HG03378 (cell line): Measurements from ENCODE around the gene SUMO1.
"Not testable (repeated sequence)": the region's sequence is repeated elsewhere in the genome, so short reads cannot be mapped to it uniquely, and the experiment has no call there.

ENCODE experiments used
- ATAC-seq: cut with Tn5 transposase; IDR thresholded peaks from one replicate; pipeline ENCODE4 v1.9.1; 2021; ENCODE audit warnings: mild to moderate bottlenecking, moderate library complexity; ENCODE audit not compliant: unreplicated experiment

SUMO1 gene

DNA sequence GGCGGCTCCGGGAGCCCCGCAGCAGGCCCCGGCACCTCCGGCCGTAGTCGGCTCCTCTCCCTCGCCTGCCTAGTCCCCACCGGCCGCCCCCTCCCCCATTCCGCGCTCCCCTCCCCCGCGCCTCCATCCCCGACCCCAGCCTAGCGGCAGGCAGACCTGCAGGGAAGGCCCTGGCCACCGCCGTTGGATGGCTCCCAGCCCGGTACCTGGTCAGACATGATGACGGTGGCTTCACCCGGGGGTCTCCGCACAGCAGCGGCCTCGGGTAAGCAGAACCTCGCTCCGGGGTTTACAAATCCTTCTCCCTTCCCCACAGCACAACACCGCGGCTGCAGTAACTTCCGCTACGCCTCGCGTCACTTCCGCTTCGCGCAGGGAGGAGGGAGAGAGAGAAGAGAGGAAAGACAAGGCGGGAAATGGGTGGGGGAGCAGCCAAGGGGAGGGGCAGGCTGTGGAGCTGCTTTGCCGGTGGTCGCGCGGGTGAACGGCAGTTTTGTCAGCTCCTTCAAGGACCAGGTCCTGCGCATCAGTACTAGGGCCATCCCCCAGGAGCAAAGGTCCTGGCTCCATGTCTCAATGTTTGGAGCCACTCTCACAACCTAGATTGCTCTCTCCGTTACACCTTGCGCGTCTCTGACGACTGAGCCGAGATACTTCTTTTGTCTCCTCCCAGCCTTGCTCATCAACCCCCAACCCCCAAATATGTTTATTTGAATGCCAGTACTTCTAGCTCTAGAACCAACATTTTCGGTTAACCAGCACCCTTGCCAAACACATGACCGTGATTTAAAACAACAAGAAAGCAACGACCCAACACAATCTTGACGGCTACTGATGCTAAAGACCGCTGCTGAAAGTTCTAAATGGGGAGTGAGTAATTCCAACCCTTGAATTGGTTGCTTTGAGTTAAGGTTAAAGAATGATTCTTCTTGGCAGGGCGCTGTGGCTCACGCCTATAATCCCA lies at the start of gene SUMO1:
TSS of gene SUMO1 (minus strand) at position 364 of the 964 bp plus-strand sequence. CDS start at position 218, 146 bp downstream.
- ATAC-seq = peak; percentile 89

DNA sequence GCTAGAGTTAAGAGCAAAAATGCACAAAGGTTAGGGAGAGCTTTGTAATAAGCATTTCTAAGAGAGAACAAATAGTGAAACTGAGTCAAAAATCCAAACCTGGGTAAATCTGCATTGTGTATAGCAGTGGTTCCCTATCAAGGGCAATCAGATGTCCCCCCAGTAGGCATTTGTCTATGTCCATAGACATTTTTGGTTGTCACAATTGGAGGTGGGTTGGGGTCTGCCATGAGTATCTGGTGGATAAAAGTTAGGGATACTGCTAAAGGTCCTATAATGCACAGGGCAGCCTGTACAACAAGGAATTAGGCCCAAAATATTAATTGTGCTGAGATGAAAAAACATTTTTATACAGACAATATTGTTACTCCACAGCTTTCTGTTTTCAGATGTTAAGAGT lies 48.2 kb upstream of the SUMO1 start:
- ATAC-seq = no peak

DNA sequence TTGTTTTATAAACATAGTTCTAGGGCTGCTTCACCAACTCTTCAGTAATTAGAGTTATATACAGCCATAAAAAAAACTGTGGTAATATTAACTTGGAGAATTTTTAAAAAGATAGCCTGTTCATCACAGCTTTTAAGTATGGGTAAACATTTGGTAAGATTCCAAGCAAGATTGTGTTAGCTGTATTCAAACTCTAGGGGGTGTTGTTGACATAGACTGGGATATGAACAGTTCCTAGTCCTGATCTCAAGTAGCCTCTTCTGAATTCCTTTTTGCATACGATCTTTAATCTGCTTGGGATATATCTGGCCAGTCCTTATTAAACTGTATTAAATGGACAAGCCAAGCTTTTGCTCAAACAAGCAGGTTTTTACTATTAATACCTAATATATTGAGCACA lies 40.5 kb upstream of the SUMO1 start:
- ATAC-seq = no peak

DNA sequence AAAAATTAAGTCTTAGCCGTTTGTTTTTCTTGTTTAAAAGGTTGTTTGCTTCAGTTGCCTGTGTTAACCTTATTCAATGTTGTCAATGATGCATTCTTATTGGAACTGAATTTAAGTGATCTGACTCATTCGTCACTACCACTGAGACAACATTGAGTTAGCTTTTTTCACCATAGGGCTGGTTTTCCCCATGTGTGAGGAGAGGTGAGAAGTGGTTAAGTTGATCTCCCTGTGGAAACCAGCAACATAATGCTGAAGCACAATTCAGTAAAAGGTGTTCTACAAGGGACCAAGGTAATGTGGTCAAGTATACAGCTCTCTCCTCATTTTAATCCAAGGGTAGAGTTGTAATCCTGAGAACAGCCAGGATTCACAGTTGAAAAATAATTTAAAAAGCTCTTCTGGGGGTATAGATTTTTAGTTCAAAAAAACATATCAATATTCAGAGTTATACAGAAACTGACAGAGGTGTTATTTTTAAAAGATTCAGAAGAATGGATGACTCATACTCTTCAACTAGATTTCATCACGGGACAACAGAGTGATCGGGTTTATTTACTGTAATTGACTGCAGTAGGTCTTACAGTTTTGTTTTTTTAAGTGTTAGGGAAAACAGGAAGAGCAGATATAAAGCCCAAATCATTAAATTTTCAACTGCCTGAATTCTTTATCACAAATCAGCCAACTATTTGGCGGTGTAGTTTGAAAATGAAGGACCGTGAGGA lies 39.8 kb upstream of the SUMO1 start:
- ATAC-seq = peak; percentile 66

DNA sequence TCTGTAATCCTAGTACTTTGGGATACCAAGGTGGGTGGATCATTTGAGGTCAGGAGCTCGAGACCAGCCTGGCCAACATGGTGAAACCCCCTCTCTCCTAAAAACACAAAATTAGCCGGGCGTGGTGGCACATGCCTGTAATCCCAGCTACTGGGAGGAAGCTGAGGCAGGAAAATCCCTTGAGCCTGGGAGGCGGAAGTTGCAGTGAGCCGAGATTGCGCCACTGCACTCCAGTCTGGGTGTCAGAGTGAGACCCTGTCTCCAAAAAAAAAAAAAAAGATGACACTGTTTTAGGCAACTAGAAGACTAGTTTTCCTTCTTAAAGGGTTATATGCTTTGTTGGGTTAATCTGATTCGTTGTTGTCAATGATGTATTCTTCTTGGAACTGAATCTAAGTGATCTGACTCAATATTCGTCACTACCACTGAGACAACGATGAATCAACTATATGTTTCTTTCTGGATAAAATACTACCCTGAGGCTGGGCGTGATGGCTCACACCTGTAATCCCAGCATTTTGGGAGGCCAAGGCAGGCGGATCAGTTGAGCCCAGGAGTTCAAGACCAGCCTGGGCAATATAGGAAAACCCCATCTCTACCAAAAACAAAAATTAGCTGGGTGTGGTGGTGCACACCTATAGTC lies 37.8 kb upstream of the SUMO1 start:
- not testable (repeated sequence) for ATAC-seq

DNA sequence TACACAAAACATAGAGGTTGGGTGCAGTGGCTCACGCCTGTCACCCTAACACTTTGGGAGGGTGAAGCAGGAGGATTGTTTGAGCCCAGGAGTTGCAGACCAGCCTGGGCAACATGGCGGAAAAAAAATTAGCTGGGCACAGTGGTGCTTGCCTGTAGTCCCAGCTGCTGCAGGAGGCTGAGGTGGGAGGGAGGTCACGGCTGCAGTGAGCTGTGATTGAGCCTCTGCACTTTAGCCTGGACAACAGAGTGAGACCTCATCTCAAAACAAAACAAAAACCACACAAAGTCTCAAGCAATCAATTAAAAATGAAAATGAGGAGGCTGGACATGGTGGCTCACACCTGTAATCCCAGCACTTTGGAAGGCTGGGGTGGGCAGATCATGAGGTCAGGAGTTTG lies 32.1 kb upstream of the SUMO1 start:
- no peak for ATAC-seq

DNA sequence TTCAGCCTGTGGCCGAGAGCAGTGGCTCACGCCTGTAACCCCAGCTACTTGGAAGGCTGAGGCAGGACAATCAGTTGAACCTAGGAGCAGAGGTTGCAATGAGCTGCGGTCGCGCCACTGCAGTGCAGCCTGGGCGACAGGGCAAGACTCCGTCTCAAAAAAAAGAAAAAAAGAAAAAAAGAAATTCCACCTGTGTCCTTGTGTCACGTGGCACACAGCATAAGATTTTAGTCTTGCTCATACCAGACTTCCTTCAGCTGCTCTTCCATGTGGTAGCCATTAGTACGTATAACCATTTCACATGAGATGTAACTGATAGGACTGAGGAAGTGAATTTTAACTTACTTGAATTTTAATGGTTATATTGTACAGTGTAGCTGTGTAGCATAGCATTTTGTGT lies 31.2 kb upstream of the SUMO1 start:
- ATAC-seq = no peak

DNA sequence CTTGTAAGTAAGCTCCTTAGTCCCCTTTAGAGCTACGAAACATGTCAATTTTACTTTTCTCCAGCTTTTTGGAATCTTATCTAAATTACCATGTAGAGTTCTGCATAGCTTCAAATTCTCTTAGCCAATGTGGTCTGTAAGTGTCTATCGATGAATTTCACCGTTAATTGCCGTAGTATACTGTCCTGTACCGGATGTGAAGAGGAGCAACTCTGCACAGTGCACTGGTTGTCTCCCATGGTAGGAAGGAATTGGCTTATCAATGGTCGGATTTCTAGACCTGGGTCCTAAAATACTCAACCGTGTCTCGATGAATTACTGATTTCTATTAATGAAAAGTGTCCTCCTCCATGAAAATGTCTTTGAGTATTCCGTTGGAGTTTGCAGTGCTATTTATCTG lies 29.1 kb upstream of the SUMO1 start:
- ATAC-seq = no peak

DNA sequence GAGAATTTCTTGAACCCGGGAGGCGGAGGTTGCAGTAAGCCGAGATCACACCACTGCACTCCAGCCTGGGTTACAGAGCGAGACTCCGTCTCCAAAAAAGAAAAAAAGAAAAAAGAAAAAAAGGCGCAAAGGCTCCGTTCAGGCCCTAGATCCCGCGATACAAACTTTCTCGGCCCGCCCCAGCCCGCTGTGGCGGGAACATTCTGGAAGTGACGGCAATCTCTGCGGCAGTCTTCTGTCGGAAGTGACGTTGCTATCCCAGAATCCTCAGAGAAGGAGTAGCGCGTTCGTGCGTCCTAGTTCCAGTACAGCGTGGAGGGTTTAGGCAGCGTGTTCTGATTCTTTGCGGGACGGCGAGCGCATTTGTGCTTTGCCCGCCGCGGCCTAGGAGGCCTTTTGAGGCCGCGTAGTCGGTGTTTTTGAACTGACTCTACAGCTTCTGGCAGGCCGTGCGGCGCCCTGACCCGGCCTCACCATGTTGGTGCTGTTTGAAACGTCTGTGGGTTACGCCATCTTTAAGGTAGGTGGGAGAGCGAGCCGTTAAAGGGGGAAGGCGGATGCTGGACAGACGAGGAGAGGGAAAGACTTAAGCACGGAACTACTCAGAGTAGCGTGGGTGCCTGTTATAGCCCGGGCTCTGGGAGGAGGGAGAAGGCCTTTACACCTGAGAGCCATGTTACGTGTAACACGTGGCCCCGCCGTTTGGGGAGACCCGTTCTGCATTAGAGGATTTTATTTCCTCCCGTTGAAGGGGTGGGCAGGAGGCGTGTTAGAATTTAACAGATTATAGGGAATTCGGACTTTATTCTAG lies 27.3 kb upstream of the SUMO1 start, which contains the start of gene NOP58:
TSS of gene NOP58 (plus strand) at position 297 of the 811 bp plus-strand sequence. CDS start at position 476, 179 bp downstream.
- peak; percentile 86 for ATAC-seq

DNA sequence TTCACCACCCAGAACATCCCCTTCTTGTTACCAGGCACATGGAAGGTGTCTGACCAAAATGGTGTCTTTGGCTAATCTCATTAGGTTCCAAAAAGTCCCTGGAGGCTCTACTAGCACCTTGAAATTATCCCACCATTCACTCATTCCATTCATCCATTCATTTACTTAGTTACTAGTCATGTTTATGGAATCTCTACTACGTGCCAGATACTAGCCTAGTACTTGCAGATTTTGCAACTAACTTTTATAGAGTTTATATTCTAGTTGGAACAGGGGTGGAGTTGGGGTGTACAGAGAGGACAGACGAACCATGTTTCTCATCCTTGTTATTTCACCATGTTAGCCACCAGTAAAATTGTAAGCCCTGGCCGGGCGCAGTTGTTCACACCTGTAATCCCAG lies 23.1 kb upstream of the SUMO1 start:
- ATAC-seq = no peak

DNA sequence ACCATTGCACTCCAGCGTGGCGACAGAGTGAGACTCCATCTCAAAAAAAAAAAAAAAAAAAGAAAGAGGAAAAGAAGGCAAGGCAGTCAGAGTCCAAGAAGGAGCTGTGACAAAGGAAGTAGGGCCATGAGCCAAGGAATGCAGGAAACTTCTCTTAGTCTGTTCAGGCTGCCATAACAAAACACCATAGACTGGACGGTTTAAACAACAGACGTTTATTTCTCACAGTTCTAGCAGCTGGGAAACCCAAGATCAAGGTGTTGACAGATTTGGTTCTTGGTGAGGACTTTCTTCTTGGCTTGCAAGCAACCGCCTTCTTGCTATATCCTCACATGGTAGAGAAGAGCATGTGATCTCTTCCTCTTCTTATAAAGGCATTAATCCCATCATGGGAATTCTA lies 13.1 kb upstream of the SUMO1 start:
- ATAC-seq = no peak

DNA sequence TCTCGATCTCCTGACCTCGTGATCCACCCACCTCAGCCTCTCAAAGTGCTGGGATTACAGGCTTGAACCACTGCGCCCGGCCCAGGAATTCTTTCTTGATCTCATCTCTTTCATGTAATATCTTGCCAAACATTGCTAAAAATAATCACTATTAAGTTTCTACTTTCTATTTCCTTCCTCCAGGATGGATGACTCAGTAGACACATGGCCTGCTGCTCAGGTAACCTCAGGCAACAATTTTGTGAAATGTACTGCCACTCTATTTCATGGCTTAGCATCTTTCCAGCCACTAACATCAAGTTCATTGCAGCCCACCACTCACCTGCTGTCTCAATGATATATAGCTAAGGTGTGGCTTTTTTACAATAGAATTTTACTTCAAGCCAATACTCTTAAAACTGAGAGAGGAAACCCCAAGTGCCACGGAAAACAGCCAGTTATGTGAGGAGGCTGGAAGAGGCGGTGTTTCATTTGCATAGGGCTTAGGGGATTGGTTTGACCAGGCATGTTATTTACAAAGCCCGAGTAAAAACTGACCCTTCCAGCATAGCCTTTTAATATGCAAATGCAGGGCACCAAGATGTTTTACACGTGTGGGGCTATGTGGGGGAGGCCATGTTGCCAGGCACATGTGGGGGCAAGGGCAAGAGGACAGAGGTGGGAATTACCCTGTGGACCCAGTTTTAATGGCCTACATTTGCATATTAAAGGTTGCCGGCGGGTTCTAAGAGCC lies 11.3 kb upstream of the SUMO1 start:
- no peak for ATAC-seq

DNA sequence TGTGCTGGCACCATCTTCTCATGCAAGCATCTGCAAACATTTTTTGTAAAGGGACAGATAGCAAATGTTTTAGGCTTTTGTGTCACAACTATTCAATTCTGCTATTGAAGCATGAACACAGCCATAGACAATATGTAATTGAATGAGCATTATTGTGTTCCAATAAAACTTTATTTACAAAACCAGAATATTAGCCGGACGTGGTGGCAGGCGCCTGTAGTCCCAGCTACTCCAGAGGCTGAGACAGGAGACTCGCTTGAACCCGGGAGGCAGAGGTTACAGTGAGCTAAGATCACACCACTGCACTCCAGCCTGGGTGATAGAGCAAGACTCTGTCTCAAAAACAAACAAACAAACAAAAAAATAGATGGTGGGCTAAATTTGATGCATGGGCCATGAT lies 9.3 kb upstream of the SUMO1 start:
- not testable (repeated sequence) for ATAC-seq

DNA sequence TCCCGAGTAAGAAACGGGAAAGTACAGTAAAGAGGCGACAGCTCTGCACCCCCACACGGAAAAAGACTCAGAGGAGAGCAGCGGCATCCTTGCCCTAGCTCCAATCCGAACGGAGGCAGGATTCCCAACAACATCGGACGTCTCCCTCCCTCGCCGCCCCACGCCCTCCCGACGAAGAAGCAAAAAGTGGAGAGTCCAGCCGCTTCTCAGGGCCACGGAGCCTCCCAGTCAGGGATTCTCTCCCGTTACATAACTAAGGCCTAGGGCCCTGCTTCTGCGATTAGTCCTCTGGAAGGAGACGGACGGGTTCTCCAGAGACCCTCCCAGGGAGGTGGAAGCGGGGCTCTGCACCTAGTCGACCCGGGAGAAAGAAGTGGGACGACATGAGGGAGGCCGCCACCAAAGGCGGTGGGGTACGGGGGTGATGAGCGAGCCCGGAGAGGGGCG lies 587 bp downstream of the SUMO1 start:
- ATAC-seq = peak; percentile 12

DNA sequence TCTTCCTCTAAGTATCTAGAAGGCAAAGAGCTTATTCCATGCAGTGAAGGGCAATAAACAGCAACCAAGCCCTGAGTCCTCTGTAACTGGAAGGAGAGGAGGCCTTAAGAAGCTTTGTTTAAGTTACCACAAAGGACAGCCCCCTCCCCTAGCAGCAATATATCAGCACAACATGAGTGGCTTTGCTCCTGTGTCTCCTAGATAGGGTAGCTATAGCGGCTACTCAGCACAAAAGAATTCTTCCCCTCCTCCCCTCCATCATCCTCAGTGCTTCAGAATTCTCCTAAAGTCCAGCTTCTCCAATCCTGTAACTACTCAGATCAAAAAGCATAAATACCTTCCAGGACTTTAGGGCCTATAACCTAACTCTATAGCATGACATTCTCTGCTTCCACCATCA lies 16.5 kb downstream of the SUMO1 start:
- no peak for ATAC-seq

DNA sequence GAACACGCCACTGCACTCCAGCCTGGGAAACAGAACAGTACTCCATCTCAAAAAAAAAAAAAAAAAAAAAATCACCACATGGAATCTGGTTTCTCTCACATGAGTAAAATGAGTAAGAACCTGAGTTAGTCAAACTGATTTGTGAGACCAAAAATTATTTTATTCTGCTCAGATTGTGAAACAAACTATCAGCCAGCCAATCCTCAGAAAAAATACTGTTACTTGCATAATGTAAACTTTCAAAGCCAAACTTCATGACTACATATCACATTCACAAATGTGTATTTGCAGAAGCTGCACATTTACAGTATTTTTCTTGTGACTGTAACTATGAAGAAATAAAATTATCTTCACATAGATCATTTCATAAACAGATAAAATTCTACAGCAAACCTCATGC lies 23.2 kb downstream of the SUMO1 start:
- ATAC-seq = no peak

DNA sequence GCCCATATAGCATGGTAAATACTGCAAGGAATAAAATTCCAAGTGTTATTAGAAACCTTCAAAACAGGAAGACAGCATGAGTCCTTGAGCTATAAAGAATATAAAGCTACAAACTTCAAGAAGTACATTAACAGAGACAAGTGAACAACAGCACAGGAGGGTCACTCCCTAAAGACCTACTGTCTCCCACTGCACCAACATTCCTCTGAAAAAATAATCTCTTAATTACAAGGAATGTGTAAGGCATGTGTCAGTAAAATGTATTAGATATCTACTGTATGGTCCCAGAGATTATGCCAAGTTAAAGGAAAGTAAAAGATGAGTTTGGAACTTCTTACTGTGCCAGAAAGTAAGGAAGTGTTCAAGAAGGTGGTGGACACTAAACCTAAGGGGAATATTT lies 29.9 kb downstream of the SUMO1 start:
- no peak for ATAC-seq

DNA sequence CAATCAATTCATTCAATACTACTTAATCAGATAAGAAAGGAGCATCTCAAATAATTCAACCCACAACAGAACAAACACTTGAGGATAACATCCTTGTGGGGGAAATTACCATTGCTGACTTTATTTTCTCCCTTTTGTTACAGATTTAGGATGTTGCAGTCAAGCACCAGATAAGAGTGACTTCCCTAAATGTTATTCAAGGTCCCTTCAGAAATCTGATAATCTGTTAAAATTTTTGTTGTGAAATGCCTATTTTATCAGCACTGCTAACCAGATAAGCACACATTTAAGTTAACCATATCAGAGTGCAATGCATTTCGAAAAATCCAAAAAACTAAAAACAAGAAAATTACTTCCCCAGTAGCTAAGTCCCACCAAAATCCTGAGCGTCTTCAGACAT lies 33.5 kb downstream of the SUMO1 start:
- ATAC-seq = no peak

DNA sequence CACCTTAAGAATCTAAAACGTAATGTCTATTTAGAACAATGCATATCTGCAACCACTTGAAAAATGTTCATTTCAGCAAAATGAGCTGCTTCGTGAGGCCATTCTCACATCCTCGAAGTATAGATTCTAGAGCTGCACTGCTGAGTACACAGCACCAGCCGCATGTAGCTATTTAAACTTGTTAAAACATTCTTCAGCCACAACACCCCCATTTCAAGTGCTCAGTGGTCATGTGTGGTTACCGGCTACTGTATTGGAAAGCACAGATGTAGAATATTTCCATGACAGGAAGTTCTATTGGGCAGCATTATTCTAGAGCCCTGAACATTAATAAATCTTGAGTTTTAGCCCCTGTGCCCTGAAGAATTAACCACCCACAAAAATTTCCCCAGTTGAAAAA lies 35.0 kb downstream of the SUMO1 start:
- ATAC-seq = no peak
